ENCODE data around the gene LGALS13.

LGALS13 gene

DNA sequence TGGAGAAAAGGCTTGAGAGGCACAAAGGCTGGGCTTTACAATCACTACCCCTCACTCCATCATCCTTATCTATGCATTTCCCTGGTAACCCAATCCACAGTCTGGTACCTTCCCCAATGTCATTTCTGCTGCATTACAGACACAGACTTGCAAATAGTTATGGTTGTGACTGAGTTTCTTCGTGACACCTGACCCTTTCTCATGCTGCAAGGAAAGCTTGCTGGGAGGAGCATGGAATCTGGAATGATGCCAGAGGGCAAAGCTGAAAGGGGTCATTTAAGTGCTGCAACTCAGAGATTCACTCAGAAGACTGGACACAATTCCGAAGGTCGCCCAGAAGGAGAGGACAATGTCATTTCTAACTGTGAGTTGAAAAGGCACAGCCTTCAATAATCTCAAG lies 53.3 kb downstream of the LGALS13 start, which contains the start of gene LGALS16:
LGALS16 (plus strand) TSS at position 301 of the 400 bp plus-strand sequence; CDS start at position 350, 49 bp downstream.
- ChIA-PET CTCF (no interaction called here), POLR2A (no interaction called here)
- DNase-seq (ENCODE audit: extremely low spot score), result no peak
- TF ChIP-seq, protein P1, sequence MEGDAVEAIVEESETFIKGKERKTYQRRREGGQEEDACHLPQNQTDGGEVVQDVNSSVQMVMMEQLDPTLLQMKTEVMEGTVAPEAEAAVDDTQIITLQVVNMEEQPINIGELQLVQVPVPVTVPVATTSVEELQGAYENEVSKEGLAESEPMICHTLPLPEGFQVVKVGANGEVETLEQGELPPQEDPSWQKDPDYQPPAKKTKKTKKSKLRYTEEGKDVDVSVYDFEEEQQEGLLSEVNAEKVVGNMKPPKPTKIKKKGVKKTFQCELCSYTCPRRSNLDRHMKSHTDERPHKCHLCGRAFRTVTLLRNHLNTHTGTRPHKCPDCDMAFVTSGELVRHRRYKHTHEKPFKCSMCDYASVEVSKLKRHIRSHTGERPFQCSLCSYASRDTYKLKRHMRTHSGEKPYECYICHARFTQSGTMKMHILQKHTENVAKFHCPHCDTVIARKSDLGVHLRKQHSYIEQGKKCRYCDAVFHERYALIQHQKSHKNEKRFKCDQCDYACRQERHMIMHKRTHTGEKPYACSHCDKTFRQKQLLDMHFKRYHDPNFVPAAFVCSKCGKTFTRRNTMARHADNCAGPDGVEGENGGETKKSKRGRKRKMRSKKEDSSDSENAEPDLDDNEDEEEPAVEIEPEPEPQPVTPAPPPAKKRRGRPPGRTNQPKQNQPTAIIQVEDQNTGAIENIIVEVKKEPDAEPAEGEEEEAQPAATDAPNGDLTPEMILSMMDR (IDR thresholded peaks at IDR 0.05; ENCODE audit: control extremely low read depth, extremely low read depth, low read depth, missing control alignments), result no peak
